HCT116 (cell line): ENCODE results near the gene UACA. TPM values are rescaled to one million over a fixed set of nuclear protein-coding genes. Genes with fewer than 3 reads are reported as not detected.

Source experiments
- ATAC-seq: fragments of 200-7000 bp; cut with Tn5 transposase; 2 replicates; pipeline ENCODE4 v1.9.1; 2020; ENCODE audit warnings: mild to moderate bottlenecking, moderate library complexity
- BruUV-seq: library from RNA; stranded (reverse); fragments of 400-500 nt; replicated peaks from 2 replicates; lab custom pipeline; 2021; lab: Mats Ljungman, UMichigan
- CTCF ChIA-PET: fragments of 300-600 bp; sonication (Branson Sonifier 250); formaldehyde crosslinking; loops from one replicate; lab custom pipeline; 2021; ENCODE audit warnings: antibody characterized with exemption; lab: Charles Lee
- POLR2A ChIA-PET: fragments of 300-600, 350-600 bp; sonication (Branson Sonifier 250); formaldehyde crosslinking; loops from one replicate; lab custom pipeline; 2021; ENCODE audit warnings: antibody characterized with exemption; lab: Charles Lee
- RAD21 ChIA-PET, 2 experiments: fragments of 300-600 bp; sonication (Branson Sonifier 250); formaldehyde crosslinking; loops; one replicate each; lab custom pipeline; 2023; ENCODE audit warnings: low total read pairs in 2 of 2; ENCODE audit not compliant: uncharacterized antibody in 2 of 2, unreplicated experiment in 2 of 2, low non-redundant PET in 1 of 2; lab: Charles Lee
- DNase-seq: peaks from one replicate; pipeline ENCODE4 v3.0.0-alpha.2; 2010; ENCODE audit warnings: low read depth, low spot score
- H2AFZ ChIP-seq: fragments of 200-600 bp; shearing (Covaris generic), sonication (generic); 2 replicates; pipeline ENCODE4 v1.6.1; 2017; ENCODE audit warnings: low read depth, mixed run types, mixed read lengths, antibody characterized with exemption, low read length; ENCODE audit not compliant: poor library complexity, severe bottlenecking
- H3K27ac ChIP-seq: 2 replicates; pipeline ENCODE4 v1.5.1; 2012; ENCODE audit warnings: low read depth, low read length
- H3K27me3 ChIP-seq: fragments of 200-600 bp; sonication (generic); 2 replicates; pipeline ENCODE4 v1.6.1; 2016; ENCODE audit warnings: mixed run types, low read length, mixed read lengths; ENCODE audit not compliant: insufficient read depth
- H3K36me3 ChIP-seq, 2 experiments: fragments of 200-500 bp in 1 of 2; fragments of 200-600 bp in 1 of 2; sonication (Bioruptor generic) in 1 of 2; sonication (generic) in 1 of 2; 2 replicates each; pipeline versions ENCODE4 v1.5.1 to v1.6.1; 2014 to 2016; ENCODE audit warnings: low read length in 2 of 2, inconsistent platforms in 1 of 2, mixed read lengths in 1 of 2, mixed run types in 1 of 2; ENCODE audit not compliant: insufficient read depth in 2 of 2, control insufficient read depth in 1 of 2
- H3K4me1 ChIP-seq, 2 experiments: fragments of 200-600 bp in 1 of 2; sonication (generic) in 1 of 2; 2 replicates each; pipeline versions ENCODE4 v1.5.1 to v1.6.1; 2012 to 2017; ENCODE audit warnings: low read length in 2 of 2, inconsistent platforms in 1 of 2, mild to moderate bottlenecking in 1 of 2, mixed read lengths in 1 of 2, mixed run types in 1 of 2, moderate library complexity in 1 of 2; ENCODE audit not compliant: insufficient read depth in 2 of 2, control insufficient read depth in 1 of 2
- H3K4me2 ChIP-seq: fragments of 200-600 bp; sonication (generic); 2 replicates; pipeline ENCODE4 v1.6.1; 2017; ENCODE audit warnings: mixed run types, low read length, mixed read lengths
- H3K4me3 ChIP-seq, 2 experiments: fragments of 200-600 bp in 1 of 2; sonication (generic) in 1 of 2; replicated peaks in 1 of 2; 2 replicates each; pipeline ENCODE4 v1.5.1; 2011 to 2016; ENCODE audit warnings: low read length in 2 of 2, control low read depth in 1 of 2, low read depth in 1 of 2, mild to moderate bottlenecking in 1 of 2, mixed read lengths in 1 of 2, mixed run types in 1 of 2
- H3K79me2 ChIP-seq: fragments of 200-600 bp; sonication (generic); 2 replicates; pipeline ENCODE4 v1.6.1; 2017; ENCODE audit warnings: mild to moderate bottlenecking, mixed run types, low read length, moderate library complexity, mixed read lengths; ENCODE audit not compliant: insufficient read depth
- H3K9ac ChIP-seq: fragments of 200-600 bp; sonication (generic); 2 replicates; pipeline ENCODE4 v1.6.1; 2016; ENCODE audit warnings: low read length, mixed read lengths
- H3K9me2 ChIP-seq: fragments of 200-600 bp; sonication (generic), shearing (Covaris generic); 2 replicates; pipeline ENCODE4 v1.6.1; 2017; ENCODE audit warnings: mixed run types, mild to moderate bottlenecking, moderate library complexity; ENCODE audit not compliant: insufficient read depth
- H3K9me3 ChIP-seq, 2 experiments: fragments of 200-500 bp in 1 of 2; fragments of 200-600 bp in 1 of 2; sonication (Bioruptor generic) in 1 of 2; sonication (generic) in 1 of 2; 2 replicates each; pipeline ENCODE4 v1.6.1; 2014 to 2017; ENCODE audit warnings: low read length in 2 of 2, mixed read lengths in 2 of 2, inconsistent platforms in 1 of 2, low read depth in 1 of 2, mild to moderate bottlenecking in 1 of 2, mixed run types in 1 of 2, moderate library complexity in 1 of 2; ENCODE audit not compliant: control insufficient read depth in 1 of 2, insufficient read depth in 1 of 2
- H4K20me1 ChIP-seq: fragments of 200-600 bp; sonication (generic), shearing (Covaris generic); 2 replicates; pipeline ENCODE4 v1.6.1; 2017; ENCODE audit warnings: mixed run types, mild to moderate bottlenecking, moderate library complexity; ENCODE audit not compliant: insufficient read depth
- CBX3 ChIP-seq: IDR thresholded peaks from 2 replicates; pipeline ENCODE4 v1.6.1; 2012; ENCODE audit warnings: low read depth
- ELF1 ChIP-seq: IDR thresholded peaks from 2 replicates; pipeline ENCODE4 v1.6.1; 2012; ENCODE audit warnings: low read depth, borderline replicate concordance
- EZH2phosphoT487 ChIP-seq: fragments of 200-600 bp; IDR thresholded peaks from 2 replicates; pipeline ENCODE4 v1.6.1; 2018; ENCODE audit warnings: antibody characterized with exemption, borderline replicate concordance
- MAX ChIP-seq: IDR thresholded peaks from 2 replicates; pipeline ENCODE4 v1.6.1; 2012
- POLR2A ChIP-seq: IDR thresholded peaks from 2 replicates; pipeline ENCODE4 v1.7.0; 2011; ENCODE audit warnings: borderline replicate concordance; ENCODE audit not compliant: insufficient read depth, insufficient read length; ENCODE audit errors: extremely low read depth
- POLR2AphosphoS5 ChIP-seq: IDR thresholded peaks from 2 replicates; pipeline ENCODE4 v1.6.1; 2011; ENCODE audit warnings: mild to moderate bottlenecking, low read depth, low read length, moderate library complexity
- RAD21 ChIP-seq: IDR thresholded peaks from 2 replicates; pipeline ENCODE4 v1.6.1; 2012; ENCODE audit warnings: low read depth, mild to moderate bottlenecking
- SIN3A ChIP-seq: IDR thresholded peaks from 2 replicates; pipeline ENCODE4 v1.6.1; 2012; ENCODE audit warnings: low read depth
- SP1 ChIP-seq: IDR thresholded peaks from 2 replicates; pipeline ENCODE4 v1.6.1; 2012; ENCODE audit warnings: low read depth
- SRF ChIP-seq: IDR thresholded peaks from 2 replicates; pipeline ENCODE4 v1.6.1; 2012; ENCODE audit warnings: low read depth
- TCF7L2 ChIP-seq: IDR thresholded peaks from 2 replicates; pipeline ENCODE4 v1.7.0; 2011; ENCODE audit warnings: borderline replicate concordance, inconsistent platforms; ENCODE audit not compliant: insufficient read depth, insufficient read length; ENCODE audit errors: extremely low read depth
- YY1 ChIP-seq: IDR thresholded peaks from 2 replicates; pipeline ENCODE4 v1.6.1; 2011; ENCODE audit warnings: low read length, low read depth, moderate library complexity, mild to moderate bottlenecking; ENCODE audit not compliant: insufficient replicate concordance; ENCODE audit errors: extremely low read depth
- ZNF274 ChIP-seq: fragments of 200-500 bp; sonication (Bioruptor generic); IDR thresholded peaks from 2 replicates; pipeline ENCODE4 v1.6.1; 2014; ENCODE audit warnings: mild to moderate bottlenecking, low read depth, low read length, inconsistent platforms
- intact Hi-C: fragments of 100-400 bp; cut with micrococcal nuclease; formaldehyde crosslinking; loops from 2 replicates; pipeline ENCODE4 v1.10.0; 2022
- total RNA-seq: library from RNA; stranded (reverse); gene quantifications from one replicate; pipeline ENCODE4 v1.2.1, GENCODE V29; 2021; ENCODE audit not compliant: unreplicated experiment
- TF ChIP-seq, protein P1 (sequence below): IDR thresholded peaks from 2 replicates; pipeline ENCODE4 v1.6.1; 2012; ENCODE audit warnings: low read depth

Gene UACA
- total RNA-seq, 1 experiment from 2014 or later = 47.4 TPM

DNA sequence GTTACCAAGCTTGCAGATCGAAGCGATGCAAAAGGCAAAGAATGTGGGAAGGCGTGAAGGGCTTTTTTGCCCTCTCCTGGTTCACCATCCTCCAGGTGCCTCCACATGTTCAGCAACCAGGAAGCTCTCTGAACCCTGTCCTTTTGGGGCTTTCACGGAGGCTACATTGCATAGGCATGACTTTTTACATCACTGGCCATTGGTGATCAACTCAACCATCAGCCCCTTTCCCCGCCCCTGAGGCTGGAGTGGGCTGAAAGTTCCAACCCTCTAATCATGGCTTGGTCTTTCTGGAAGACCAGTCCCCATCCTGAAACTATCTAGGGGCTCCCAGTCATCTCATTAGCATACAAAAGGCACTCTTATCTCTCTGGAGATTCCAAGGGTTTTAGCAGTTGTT, 52.6 kb downstream of the UACA start:
- RAD21 ChIA-PET = no interaction called here
- TF ChIP-seq, protein P1, sequence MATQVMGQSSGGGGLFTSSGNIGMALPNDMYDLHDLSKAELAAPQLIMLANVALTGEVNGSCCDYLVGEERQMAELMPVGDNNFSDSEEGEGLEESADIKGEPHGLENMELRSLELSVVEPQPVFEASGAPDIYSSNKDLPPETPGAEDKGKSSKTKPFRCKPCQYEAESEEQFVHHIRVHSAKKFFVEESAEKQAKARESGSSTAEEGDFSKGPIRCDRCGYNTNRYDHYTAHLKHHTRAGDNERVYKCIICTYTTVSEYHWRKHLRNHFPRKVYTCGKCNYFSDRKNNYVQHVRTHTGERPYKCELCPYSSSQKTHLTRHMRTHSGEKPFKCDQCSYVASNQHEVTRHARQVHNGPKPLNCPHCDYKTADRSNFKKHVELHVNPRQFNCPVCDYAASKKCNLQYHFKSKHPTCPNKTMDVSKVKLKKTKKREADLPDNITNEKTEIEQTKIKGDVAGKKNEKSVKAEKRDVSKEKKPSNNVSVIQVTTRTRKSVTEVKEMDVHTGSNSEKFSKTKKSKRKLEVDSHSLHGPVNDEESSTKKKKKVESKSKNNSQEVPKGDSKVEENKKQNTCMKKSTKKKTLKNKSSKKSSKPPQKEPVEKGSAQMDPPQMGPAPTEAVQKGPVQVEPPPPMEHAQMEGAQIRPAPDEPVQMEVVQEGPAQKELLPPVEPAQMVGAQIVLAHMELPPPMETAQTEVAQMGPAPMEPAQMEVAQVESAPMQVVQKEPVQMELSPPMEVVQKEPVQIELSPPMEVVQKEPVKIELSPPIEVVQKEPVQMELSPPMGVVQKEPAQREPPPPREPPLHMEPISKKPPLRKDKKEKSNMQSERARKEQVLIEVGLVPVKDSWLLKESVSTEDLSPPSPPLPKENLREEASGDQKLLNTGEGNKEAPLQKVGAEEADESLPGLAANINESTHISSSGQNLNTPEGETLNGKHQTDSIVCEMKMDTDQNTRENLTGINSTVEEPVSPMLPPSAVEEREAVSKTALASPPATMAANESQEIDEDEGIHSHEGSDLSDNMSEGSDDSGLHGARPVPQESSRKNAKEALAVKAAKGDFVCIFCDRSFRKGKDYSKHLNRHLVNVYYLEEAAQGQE = no peak
- Histone ChIP-seq H3K27ac (no peak overlapping the region), H3K36me3 (no peaks in the 10 kb centered on the region), H3K4me3 (no peak overlapping the region), H3K9ac (no peak overlapping the region), H3K79me2 (peaks cover 4% of the 10 kb centered on the region; the same call in 1 of the 2 replicates), H4K20me1 (no peaks in the 10 kb centered on the region), H3K4me2 (no peak overlapping the region), H3K4me1 (peaks cover 0 to 4% of the 10 kb centered on the region in 2 experiments; a peak in 1 of 4 replicates), H3K9me2 (no peaks in the 10 kb centered on the region), H2AFZ (no peak overlapping the region), H3K27me3 (no peaks in the 10 kb centered on the region), H3K9me3 (no peaks in the 10 kb centered on the region)
- BruUV-seq = no TSS peak
- CTCF ChIA-PET = no interaction called here
- no peak for ATAC-seq
- no peak for DNase-seq
- intact Hi-C loops = no loop called here
- POLR2A ChIA-PET = no interaction called here

DNA sequence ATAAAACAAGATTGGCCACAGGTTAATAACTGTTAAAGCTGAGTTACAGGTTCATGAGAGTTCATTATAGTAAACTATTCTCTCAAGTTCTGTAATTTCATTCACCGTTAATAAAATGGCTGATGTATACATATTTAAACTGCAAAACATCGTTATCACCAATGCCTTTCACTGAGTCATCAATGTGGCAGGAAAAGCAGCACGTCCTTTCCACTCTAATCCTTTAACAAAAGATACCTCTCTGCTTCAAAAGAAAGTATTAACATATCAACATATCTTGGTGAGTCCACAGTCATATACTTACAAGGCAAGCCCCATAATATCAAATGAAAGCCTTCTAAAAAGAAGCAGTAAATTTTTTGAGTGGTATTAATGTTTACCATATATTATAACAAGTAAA, 54.5 kb downstream of the UACA start:
- ATAC-seq (no peak), DNase-seq (no peak)
- H3K27ac ChIP-seq = no peak overlapping the region
- ChIA-PET CTCF (no interaction called here), RAD21 (no interaction called here), POLR2A (no interaction called here)
- intact Hi-C loops = no loop called here
- H3K4me3 ChIP-seq = no peak overlapping the region
- H4K20me1 ChIP-seq = no peaks in the 10 kb centered on the region
- peaks cover 4% of the 10 kb centered on the region; the same call in 1 of the 2 replicates for H3K79me2 ChIP-seq
- no peak overlapping the region for H3K9ac ChIP-seq
- H3K4me1 ChIP-seq = peaks cover 0 to 3% of the 10 kb centered on the region in 2 experiments; a peak in 2 of 4 replicates
- H3K27me3 ChIP-seq = no peaks in the 10 kb centered on the region
- no peak overlapping the region for H3K4me2 ChIP-seq
- no TSS peak for BruUV-seq
- no peaks in the 10 kb centered on the region for H3K36me3 ChIP-seq
- no peaks in the 10 kb centered on the region for H3K9me2 ChIP-seq
- H3K9me3 ChIP-seq = no peaks in the 10 kb centered on the region
- H2AFZ ChIP-seq = no peak overlapping the region
- TF ChIP-seq EZH2phosphoT487 (no peak), SRF (no peak), POLR2A (no peak), SP1 (no peak), ELF1 (no peak), ZNF274 (no peak), CBX3 (no peak), POLR2AphosphoS5 (no peak), MAX (no peak), TCF7L2 (no peak), YY1 (no peak), RAD21 (no peak), SIN3A (no peak)
- TF ChIP-seq, protein P1 = no peak
